ENCODE data around the gene GGT5. TPM values are rescaled to one million over a fixed set of nuclear protein-coding genes. Genes with fewer than 3 reads are reported as not detected.

Gene GGT5
- polyA plus RNA-seq, 1 experiment, result 29.1 TPM

GRCh38 chr22:24187731-24188644, 56.9 kb downstream of the GGT5 start:
- CTCF ChIA-PET, result interaction anchor here (0.7 kb wide), 1 partner anchor 60 kb away, joined by 6 read pairs; no protein-coding TSS in a partner anchor
- DNase-seq (ENCODE audit: low read depth), result no peak

DNA sequence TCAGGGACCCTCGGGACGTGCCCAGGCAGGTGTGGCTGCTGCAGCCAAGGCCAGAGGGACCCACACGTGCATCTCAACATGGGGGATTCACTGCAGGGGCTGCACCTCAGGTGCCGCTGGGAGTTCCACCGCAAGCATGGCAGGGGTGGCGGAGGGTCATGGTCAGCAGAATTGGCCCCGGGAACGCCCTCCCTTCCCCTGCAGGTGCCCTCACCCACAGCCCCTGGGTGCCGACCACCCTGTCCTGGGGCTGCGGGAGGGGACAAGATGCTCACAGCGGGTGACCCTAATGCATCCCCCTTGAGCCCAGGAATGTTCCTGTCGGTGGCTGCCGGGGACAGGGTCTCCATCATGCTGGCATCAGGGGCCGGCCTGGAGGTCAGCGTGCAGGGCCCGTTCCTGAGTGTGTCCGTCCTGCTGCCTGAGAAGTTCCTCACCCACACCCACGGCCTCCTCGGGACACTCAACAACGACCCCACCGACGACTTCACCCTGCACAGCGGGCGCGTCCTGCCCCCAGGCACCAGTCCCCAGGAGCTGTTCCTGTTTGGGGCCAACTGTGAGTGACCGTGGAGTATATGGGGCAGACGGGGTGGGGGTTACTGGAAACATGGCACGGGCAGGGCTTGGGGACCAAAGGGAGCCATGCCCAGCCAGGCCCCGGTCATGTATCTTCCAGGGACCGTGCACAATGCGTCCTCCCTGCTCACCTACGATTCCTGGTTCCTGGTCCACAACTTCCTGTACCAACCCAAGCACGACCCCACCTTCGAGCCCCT, 57.8 kb downstream of the GGT5 start:
- DNase-seq (ENCODE audit: low read depth), result no peak
- CTCF ChIA-PET, result interaction anchor here (1.1 kb wide), 1 partner anchor 61 kb away, joined by 6 read pairs; no protein-coding TSS in a partner anchor
- Histone ChIP-seq H3K27me3 (ENCODE audit: control insufficient read depth, insufficient read depth, low read length) (no peaks in the 10 kb centered on the region), H3K36me3 (ENCODE audit: control insufficient read depth, insufficient read depth, low read length) (no peaks in the 10 kb centered on the region), H3K4me3 (ENCODE audit: low read depth, low read length) (no peak overlapping the region)
- POLR2A ChIA-PET, result no interaction called here
- no peak for TF ChIP-seq CTCF (IDR thresholded peaks at IDR 0.05; ENCODE audit: insufficient read depth, low read depth, low read length)

More at GRCh38 chr22:24187731-24188644, 56.9 kb downstream of the GGT5 start:
- no peak for TF ChIP-seq CTCF (IDR thresholded peaks at IDR 0.05; ENCODE audit: insufficient read depth, low read depth, low read length)
- POLR2A ChIA-PET, result no interaction called here
- Histone ChIP-seq H3K27me3 (ENCODE audit: control insufficient read depth, insufficient read depth, low read length) (no peaks in the 10 kb centered on the region), H3K36me3 (ENCODE audit: control insufficient read depth, insufficient read depth, low read length) (no peaks in the 10 kb centered on the region), H3K4me3 (ENCODE audit: low read depth, low read length) (no peak overlapping the region)

DNA sequence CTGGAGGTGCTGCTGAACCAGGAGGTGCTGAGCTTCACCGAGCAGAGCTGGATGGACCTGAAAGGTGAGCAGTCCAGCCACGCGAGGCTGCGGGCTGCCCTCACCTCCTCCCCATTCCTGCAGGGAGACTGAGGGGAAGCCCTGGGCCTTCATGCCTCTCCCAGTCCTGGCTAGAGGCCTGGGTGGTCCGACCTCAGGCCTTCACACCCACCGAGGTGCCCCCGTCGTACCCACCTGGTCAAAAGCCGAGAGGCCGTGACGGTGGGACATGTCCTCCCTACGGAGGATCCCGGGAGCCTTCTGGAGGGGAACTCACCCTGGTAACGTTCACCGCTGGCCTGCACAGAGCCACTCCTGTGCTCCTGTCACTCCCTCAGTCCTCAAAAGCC, 58.5 kb downstream of the GGT5 start:
- Histone ChIP-seq H3K4me3 (ENCODE audit: low read depth, low read length) (no peak overlapping the region), H3K36me3 (ENCODE audit: control insufficient read depth, insufficient read depth, low read length) (no peaks in the 10 kb centered on the region), H3K27me3 (ENCODE audit: control insufficient read depth, insufficient read depth, low read length) (no peaks in the 10 kb centered on the region)
- ChIA-PET CTCF (interaction anchor here (1.1 kb wide), 1 partner anchor 61 kb away, joined by 6 read pairs; no protein-coding TSS in a partner anchor), POLR2A (no interaction called here)
- TF ChIP-seq CTCF (IDR thresholded peaks at IDR 0.05; ENCODE audit: insufficient read depth, low read depth, low read length), result no peak
- DNase-seq (ENCODE audit: low read depth), result no peak

DNA sequence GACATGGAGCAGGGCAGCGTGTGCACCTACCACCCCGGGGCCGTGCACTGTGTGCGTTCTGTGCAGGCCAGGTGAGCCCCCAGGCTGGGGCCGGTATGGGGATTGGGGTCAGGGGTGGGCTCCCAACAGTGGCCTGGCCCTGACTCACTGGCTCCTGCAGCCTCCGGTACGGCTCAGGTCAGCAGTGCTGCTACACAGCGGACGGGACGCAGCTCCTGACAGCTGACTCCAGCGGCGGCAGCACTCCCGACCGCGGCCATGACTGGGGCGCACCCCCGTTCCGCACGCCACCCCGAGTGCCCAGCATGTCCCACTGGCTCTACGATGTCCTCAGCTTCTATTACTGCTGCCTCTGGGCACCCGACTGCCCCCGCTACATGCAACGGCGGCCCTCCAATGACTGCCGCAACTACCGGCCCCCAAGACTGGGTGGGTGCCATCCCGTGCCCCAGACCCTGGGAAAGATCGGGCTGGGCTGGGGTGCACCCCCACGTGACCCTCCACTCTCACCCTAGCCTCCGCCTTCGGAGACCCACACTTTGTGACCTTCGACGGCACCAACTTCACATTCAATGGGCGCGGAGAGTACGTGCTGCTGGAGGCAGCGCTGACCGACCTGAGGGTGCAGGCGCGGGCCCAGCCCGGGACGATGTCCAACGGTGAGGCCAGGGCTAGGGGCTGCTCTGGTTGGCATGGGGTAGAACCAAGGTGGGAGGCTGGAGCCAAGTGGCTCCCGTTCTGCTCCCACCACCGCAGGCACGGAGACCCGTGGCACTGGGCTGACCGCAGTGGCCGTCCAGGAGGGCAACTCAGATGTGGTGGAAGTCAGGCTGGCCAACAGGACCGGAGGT, 59.2 kb downstream of the GGT5 start:
- no peaks in the 10 kb centered on the region for H3K36me3 ChIP-seq (ENCODE audit: control insufficient read depth, insufficient read depth, low read length)
- no peak for TF ChIP-seq CTCF (IDR thresholded peaks at IDR 0.05; ENCODE audit: insufficient read depth, low read depth, low read length)
- no peak for DNase-seq (ENCODE audit: low read depth)
- H3K27me3 ChIP-seq (ENCODE audit: control insufficient read depth, insufficient read depth, low read length), result no peaks in the 10 kb centered on the region
- ChIA-PET CTCF (interaction anchor here (1.1 kb wide), 1 partner anchor 62 kb away, joined by 6 read pairs; no protein-coding TSS in a partner anchor), POLR2A (no interaction called here)
- H3K4me3 ChIP-seq (ENCODE audit: low read depth, low read length), result no peak overlapping the region
